GM18507 (cell line): ENCODE results near the gene TCTN1.
"Not testable (repeated sequence)": the region's sequence is repeated elsewhere in the genome, so short reads cannot be mapped to it uniquely, and the experiment has no call there.

Experiments
- DNase-seq: peaks from one replicate; pipeline ENCODE4 v3.0.0; 2011; ENCODE audit warnings: low read depth; ENCODE audit not compliant: insufficient read length; ENCODE audit errors: extremely low spot score
- FAIRE-seq: peaks from 2 replicates; lab custom pipeline; 2011; peaks lifted over from hg19 to GRCh38; lab: Jason Lieb, UNC

The TCTN1 gene

GRCh38 chr12:110583137-110584059, 30.5 kb upstream of the TCTN1 start, which contains the start of gene PPTC7:
PPTC7 (minus strand) TSS chr12:110583318; CDS start chr12:110583031, 287 bp downstream.
- FAIRE-seq (peak; percentile 93), DNase-seq (peak; percentile 87)

- DNase-seq: no peak
- no peak for FAIRE-seq
These were observed 28.6 kb upstream of the TCTN1 start for GRCh38 chr12:110585231-110585799.

- not testable (repeated sequence) for FAIRE-seq, DNase-seq
These were observed 26.8 kb upstream of the TCTN1 start for GRCh38 chr12:110587102-110587501.

- DNase-seq (no peak), FAIRE-seq (no peak)
These were observed 23.9 kb upstream of the TCTN1 start for GRCh38 chr12:110590059-110590458.

GRCh38 chr12:110590806-110591326, 23.1 kb upstream of the TCTN1 start:
- DNase-seq (peak; percentile 62), FAIRE-seq (peak; percentile 94)

- no peak for DNase-seq
- FAIRE-seq: no peak
These were observed 22.4 kb upstream of the TCTN1 start for GRCh38 chr12:110591451-110592051.

- FAIRE-seq (no peak), DNase-seq (no peak)
These were observed 21.9 kb upstream of the TCTN1 start for GRCh38 chr12:110592078-110592477.

GRCh38 chr12:110592919-110593318, 21.0 kb upstream of the TCTN1 start:
- not testable (repeated sequence) for FAIRE-seq, DNase-seq

GRCh38 chr12:110597885-110598284, 16.0 kb upstream of the TCTN1 start:
- DNase-seq (no peak), FAIRE-seq (no peak)

- DNase-seq (no peak), FAIRE-seq (no peak)
These were observed 14.6 kb upstream of the TCTN1 start for GRCh38 chr12:110599334-110599733.

GRCh38 chr12:110600254-110600653, 13.7 kb upstream of the TCTN1 start:
- no peak for DNase-seq

GRCh38 chr12:110602085-110602814, 11.7 kb upstream of the TCTN1 start:
- peak; percentile 87 for FAIRE-seq
- DNase-seq: not testable (repeated sequence)

More at GRCh38 chr12:110600254-110600653, 13.7 kb upstream of the TCTN1 start:
- FAIRE-seq: peak; percentile 78

- FAIRE-seq (peak; percentile 54), DNase-seq (no peak)
These were observed 7.7 kb upstream of the TCTN1 start for GRCh38 chr12:110606253-110606611.

GRCh38 chr12:110613071-110613770, 708 bp upstream of the TCTN1 start:
- no peak for DNase-seq
- no peak for FAIRE-seq

- no peak for FAIRE-seq
- DNase-seq: no peak
These were observed 1.2 kb downstream of the TCTN1 start for GRCh38 chr12:110615171-110615570.

GRCh38 chr12:110616471-110617115, 2.7 kb downstream of the TCTN1 start:
- FAIRE-seq (no peak), DNase-seq (no peak)

- DNase-seq (no peak), FAIRE-seq (no peak)
These were observed 5.6 kb downstream of the TCTN1 start for GRCh38 chr12:110619534-110619953.

GRCh38 chr12:110622582-110622981, 8.7 kb downstream of the TCTN1 start:
- FAIRE-seq: no peak
- DNase-seq: no peak
